GM12878 (cell line): ENCODE measurements around the gene AKNA. TPM values are rescaled to one million over a fixed set of nuclear protein-coding genes. Genes with fewer than 3 reads are reported as not detected.
A peak's percentile ranks its signal among the peaks of the same experiment; 100 is the strongest.

Source experiments
- ATAC-seq: fragments of 200-7000 bp; cut with Tn5 transposase; 3 replicates; pipeline ENCODE4 v1.9.1; 2020; ENCODE audit warnings: mild to moderate bottlenecking, moderate library complexity
- BruUV-seq: library from RNA; stranded (reverse); fragments of 400-500 nt; replicated peaks from 2 replicates; lab custom pipeline; 2021; lab: Mats Ljungman, UMichigan
- CTCF ChIA-PET: fragments of 300-600 bp; sonication (Branson Sonifier 250); formaldehyde crosslinking; extraction: SDS; loops from one replicate; lab custom pipeline; 2021; ENCODE audit warnings: inconsistent platforms; lab: Yijun Ruan, JAX
- POLR2A ChIA-PET: fragments of 350-600 bp; formaldehyde crosslinking; extraction: SDS; loops from one replicate; lab custom pipeline; 2021; ENCODE audit warnings: inconsistent platforms; lab: Charles Lee
- RAD21 ChIA-PET: fragments of 300-600 bp; sonication (Branson Sonifier 250); formaldehyde crosslinking; loops from one replicate; lab custom pipeline; 2023; ENCODE audit warnings: antibody characterized with exemption; ENCODE audit not compliant: unreplicated experiment; lab: Charles Lee
- SMC1A ChIA-PET: fragments of 300-600 bp; sonication (Branson Sonifier 250); formaldehyde crosslinking; loops from one replicate; lab custom pipeline; 2023; ENCODE audit not compliant: unreplicated experiment, uncharacterized antibody; lab: Charles Lee
- DNase-seq: peaks from one replicate; pipeline ENCODE4 v3.0.0-alpha.2; 2011; ENCODE audit warnings: low read depth, low spot score
- FAIRE-seq: peaks from 3 replicates; lab custom pipeline; 2011; peaks lifted over from hg19 to GRCh38; lab: Jason Lieb, UNC
- H2AFZ ChIP-seq: 2 replicates; pipeline ENCODE4 v1.6.0; 2011; ENCODE audit warnings: low read depth, low read length, control low read depth; ENCODE audit not compliant: control insufficient read depth
- H3K27ac ChIP-seq: 2 replicates; pipeline ENCODE4 v1.5.1; 2011; ENCODE audit warnings: control low read depth; ENCODE audit not compliant: control insufficient read depth, insufficient read depth
- H3K27me3 ChIP-seq, 2 experiments: replicated peaks in 1 of 2; 2 replicates each; pipeline versions ENCODE4 v1.6.0 to v1.6.1; 2011; ENCODE audit warnings: low read length in 1 of 2; ENCODE audit not compliant: control insufficient read depth in 2 of 2, insufficient read depth in 2 of 2
- H3K36me3 ChIP-seq, 2 experiments: 2 replicates each; pipeline ENCODE4 v1.5.1; 2011; ENCODE audit warnings: low read length in 1 of 2; ENCODE audit not compliant: control insufficient read depth in 2 of 2, insufficient read depth in 2 of 2
- H3K4me1 ChIP-seq: 2 replicates; pipeline ENCODE4 v1.6.1; 2011; ENCODE audit warnings: mild to moderate bottlenecking, low read length, moderate library complexity, mixed read lengths; ENCODE audit not compliant: control insufficient read depth, insufficient read depth
- H3K4me2 ChIP-seq: 2 replicates; pipeline ENCODE4 v1.6.0; 2011; ENCODE audit warnings: control low read depth; ENCODE audit not compliant: control insufficient read depth, insufficient read depth
- H3K4me3 ChIP-seq: fragments of 200-600 bp; sonication (generic); 2 replicates; pipeline ENCODE4 v1.5.1; 2016
- H3K79me2 ChIP-seq: 2 replicates; pipeline ENCODE4 v1.6.0; 2011; ENCODE audit warnings: low read length; ENCODE audit not compliant: control insufficient read depth, insufficient read depth
- H3K9ac ChIP-seq: 2 replicates; pipeline ENCODE4 v1.8.0; 2011; ENCODE audit warnings: low read length, control low read depth, mixed read lengths; ENCODE audit not compliant: control insufficient read depth, insufficient read depth
- H3K9me3 ChIP-seq: replicated peaks from 3 replicates; pipeline ENCODE4 v1.5.1; 2011; ENCODE audit warnings: mild to moderate bottlenecking, low read length; ENCODE audit not compliant: control insufficient read depth, insufficient read depth
- H4K20me1 ChIP-seq: 2 replicates; pipeline ENCODE4 v1.6.0; 2011; ENCODE audit not compliant: control insufficient read depth, insufficient read depth
- BRCA1 ChIP-seq: IDR thresholded peaks from 2 replicates; pipeline ENCODE4 v1.6.1; 2011; ENCODE audit warnings: low read depth, low read length, improper control_type of control experiment
- CHD2 ChIP-seq: IDR thresholded peaks from 2 replicates; pipeline ENCODE4 v1.6.1; 2011; ENCODE audit warnings: low read depth, low read length, improper control_type of control experiment, borderline replicate concordance
- EED ChIP-seq: sonication (generic); IDR thresholded peaks from 2 replicates; pipeline ENCODE4 v1.6.1; 2016; ENCODE audit warnings: antibody characterized with exemption, low read depth
- EZH2 ChIP-seq: IDR thresholded peaks from 2 replicates; pipeline ENCODE4 v1.6.1; 2012; ENCODE audit warnings: low read depth, mild to moderate bottlenecking, control low read depth, inconsistent platforms, low read length, borderline replicate concordance; ENCODE audit not compliant: control insufficient read depth
- FOXM1 ChIP-seq: IDR thresholded peaks from 2 replicates; pipeline ENCODE4 v1.6.1; 2012; ENCODE audit warnings: low read depth, mild to moderate bottlenecking, inconsistent platforms, low read length, moderate library complexity
- HDGF ChIP-seq: fragments of 450-650 bp; IDR thresholded peaks from 2 replicates; pipeline ENCODE4 v1.6.1; 2016; ENCODE audit warnings: antibody characterized with exemption
- IKZF2 ChIP-seq, 2 experiments: fragments of 450-650 bp; IDR thresholded peaks; 2 replicates each; pipeline ENCODE4 v1.6.1; 2017; ENCODE audit warnings: mild to moderate bottlenecking in 2 of 2, moderate library complexity in 2 of 2
- KAT2A ChIP-seq: conservative IDR thresholded peaks from 2 replicates; pipeline ENCODE4 v1.6.1; 2011; ENCODE audit warnings: low read depth, low read length; ENCODE audit not compliant: control insufficient read depth
- MTA2 ChIP-seq: fragments of 450-650 bp; IDR thresholded peaks from 2 replicates; pipeline ENCODE4 v1.6.1; 2016; ENCODE audit warnings: low read depth, mild to moderate bottlenecking, moderate library complexity
- NBN ChIP-seq: fragments of 450-650 bp; IDR thresholded peaks from 2 replicates; pipeline ENCODE4 v1.6.1; 2016
- RAD21 ChIP-seq: IDR thresholded peaks from 2 replicates; pipeline ENCODE4 v1.6.1; 2011; ENCODE audit warnings: mild to moderate bottlenecking, low read depth, low read length, moderate library complexity; ENCODE audit not compliant: insufficient read depth
- SMC3 ChIP-seq: IDR thresholded peaks from 2 replicates; pipeline ENCODE4 v1.6.1; 2011; ENCODE audit warnings: low read length, improper control_type of control experiment, borderline replicate concordance
- YY1 ChIP-seq: IDR thresholded peaks from 2 replicates; pipeline ENCODE4 v1.6.1; 2011; ENCODE audit warnings: low read depth, mild to moderate bottlenecking, low read length
- ZNF384 ChIP-seq: IDR thresholded peaks from 2 replicates; pipeline ENCODE4 v1.6.1; 2012; ENCODE audit warnings: low read depth, mild to moderate bottlenecking, low read length, improper control_type of control experiment, borderline replicate concordance
- WGBS: methylation state at CpG from one replicate; pipeline ENCODE4 v1.1.6; 2016; ENCODE audit warnings: low lambda C conversion rate; ENCODE audit not compliant: insufficient replicate concordance, insufficient coverage; ENCODE audit errors: missing lambda C conversion rate; 5-methylcytosine and 5-hydroxymethylcytosine counted together
- in situ Hi-C: fragments of 300-500 bp; cut with MboI; formaldehyde crosslinking; loops from 9 replicates; pipeline ENCODE4 v1.14.3; 2018; ENCODE audit warnings: mixed read lengths
- intact Hi-C: fragments of 100-400 bp; cut with micrococcal nuclease; formaldehyde crosslinking; loops from one replicate; pipeline ENCODE4 v1.14.2; 2022; ENCODE audit not compliant: unreplicated experiment
- polyA plus RNA-seq, 11 experiments: library from polyadenylated mRNA; depleted of rRNA in 4 of 11; unstranded in 6 of 11; stranded (reverse) in 5 of 11; fragments of >200 nt; fragmentation: Nextera tagmentation in 4 of 11; fragmentation: Illumina TruSeq in 1 of 11; extraction: Ambion mirVana in 4 of 11; extraction: Trizol in 1 of 11; gene quantifications; 1 replicate in 1 of 11; 2 replicates in 10 of 11; pipeline versions ENCODE4 v1.2.1 to v1.2.3, GENCODE V29; 2011 to 2016; ENCODE audit warnings: inconsistent platforms in 2 of 11, missing spikeins in 2 of 11, low read depth in 1 of 11
- total RNA-seq, 4 experiments: library from RNA; depleted of rRNA in 3 of 4; stranded (reverse); fragments of >200 nt in 3 of 4; fragmentation: Illumina TruSeq in 1 of 4; extraction: Trizol in 1 of 4; gene quantifications; 2 replicates each; pipeline versions ENCODE4 v1.2.1 to v1.2.3, GENCODE V29; 2013 to 2021
- TF ChIP-seq, protein P1 (sequence below), 3 experiments: IDR thresholded peaks in 2 of 3; conservative IDR thresholded peaks in 1 of 3; 2 replicates each; pipeline ENCODE4 v1.5.1; 2011; ENCODE audit warnings: low read depth in 3 of 3, low read length in 3 of 3, mild to moderate bottlenecking in 3 of 3, control low read depth in 2 of 3, moderate library complexity in 2 of 3, inconsistent platforms in 1 of 3, mixed read lengths in 1 of 3; ENCODE audit not compliant: control insufficient read depth in 2 of 3, insufficient read depth in 1 of 3; ENCODE audit errors: extremely low read depth in 1 of 3
- TF ChIP-seq, protein P2 (sequence below): fragments of 450-650 bp; formaldehyde crosslinking; IDR thresholded peaks from 2 replicates; pipeline ENCODE4 v1.5.0; 2022; ENCODE audit warnings: mild to moderate bottlenecking, missing genetic modification characterization
- TF ChIP-seq, protein P3 (sequence below): fragments of 450-650 bp; IDR thresholded peaks from 2 replicates; pipeline ENCODE4 v1.6.1; 2017; ENCODE audit warnings: borderline replicate concordance

AKNA gene
- total and polyA plus RNA-seq, 10 of the 15 experiments (the other 5 are each of a cell fraction or from before 2014, with no cell fraction given) = 1.6 to 132 (median 35.3) TPM

GRCh38 chr9:114434878-114435311 lies 47.1 kb upstream of the AKNA start:
- Histone ChIP-seq H3K79me2 (no peaks in the 10 kb centered on the region), H2AFZ (no peak overlapping the region), H3K4me2 (no peak overlapping the region), H3K9me3 (no peaks in the 10 kb centered on the region), H3K27ac (no peak overlapping the region), H3K4me3 (no peak overlapping the region), H3K27me3 (peaks cover 0 to 4% of the 10 kb centered on the region in 2 experiments; a peak in 1 of 4 replicates), H4K20me1 (no peaks in the 10 kb centered on the region), H3K9ac (no peak overlapping the region), H3K4me1 (no peaks in the 10 kb centered on the region), H3K36me3 (no peaks in the 10 kb centered on the region; a peak in 1 of 4 replicates)
- in situ Hi-C loops = no loop called here
- ATAC-seq = peak; percentile 77
- DNase-seq = no peak
- FAIRE-seq = peak; percentile 44
- SMC1A ChIA-PET = interaction anchor here (0.9 to 10.1 kb wide), 20 partner anchors 9 to 218 kb away, joined by 3 to 139 read pairs (median 4); partner anchors contain the start of gene WHRN
- CTCF ChIA-PET = interaction anchor here (0.7 to 8.1 kb wide), 34 partner anchors 8 to 1092 kb away, joined by 3 to 104 read pairs (median 4); partner anchors contain the start of gene WHRN
- RAD21 ChIA-PET = interaction anchor here (0.6 to 6.5 kb wide), 15 partner anchors 15 to 219 kb away, joined by 3 to 49 read pairs (median 3); no protein-coding TSS in a partner anchor
- intact Hi-C loops = loop anchor here (1.0 kb wide), 2 partner anchors 72 to 218 kb away; no protein-coding TSS in a partner anchor
- 20% methylated on average over 9 of the region's 9 CpGs for WGBS
- POLR2A ChIA-PET = interaction anchor here (0.5 to 1.4 kb wide), 3 partner anchors 16 to 160 kb away, joined by 3 to 5 read pairs (median 3); no protein-coding TSS in a partner anchor
- TF ChIP-seq IKZF2 (IDR thresholded peaks at IDR 0.05) (no peak), RAD21 (peak; percentile 91), BRCA1 (no peak), YY1 (peak; percentile 53; the same call in 1 of the 2 replicates), MTA2 (no peak), SMC3 (peak; percentile 69), EED (no peak), HDGF (no peak), NBN (0 out of 2 replicates have a peak, but pooled peaks have one; percentile 32), EZH2 (no peak), ZNF384 (peak; percentile 48; the same call in 1 of the 2 replicates), KAT2A (no peak), FOXM1 (no peak), CHD2 (no peak)
- TF ChIP-seq, protein P1, sequence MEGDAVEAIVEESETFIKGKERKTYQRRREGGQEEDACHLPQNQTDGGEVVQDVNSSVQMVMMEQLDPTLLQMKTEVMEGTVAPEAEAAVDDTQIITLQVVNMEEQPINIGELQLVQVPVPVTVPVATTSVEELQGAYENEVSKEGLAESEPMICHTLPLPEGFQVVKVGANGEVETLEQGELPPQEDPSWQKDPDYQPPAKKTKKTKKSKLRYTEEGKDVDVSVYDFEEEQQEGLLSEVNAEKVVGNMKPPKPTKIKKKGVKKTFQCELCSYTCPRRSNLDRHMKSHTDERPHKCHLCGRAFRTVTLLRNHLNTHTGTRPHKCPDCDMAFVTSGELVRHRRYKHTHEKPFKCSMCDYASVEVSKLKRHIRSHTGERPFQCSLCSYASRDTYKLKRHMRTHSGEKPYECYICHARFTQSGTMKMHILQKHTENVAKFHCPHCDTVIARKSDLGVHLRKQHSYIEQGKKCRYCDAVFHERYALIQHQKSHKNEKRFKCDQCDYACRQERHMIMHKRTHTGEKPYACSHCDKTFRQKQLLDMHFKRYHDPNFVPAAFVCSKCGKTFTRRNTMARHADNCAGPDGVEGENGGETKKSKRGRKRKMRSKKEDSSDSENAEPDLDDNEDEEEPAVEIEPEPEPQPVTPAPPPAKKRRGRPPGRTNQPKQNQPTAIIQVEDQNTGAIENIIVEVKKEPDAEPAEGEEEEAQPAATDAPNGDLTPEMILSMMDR (IDR thresholded peaks at IDR 0.05 in 2 of 3, conservative IDR thresholded peaks at IDR 0.05 in 1 of 3; ENCODE audit: control insufficient read depth in 2 of 3, extremely low read depth in 1 of 3, insufficient read depth in 1 of 3, low read depth in 3 of 3, low read length in 3 of 3) = peak; percentile 58 to 75 (median 71)
- TF ChIP-seq, protein P2, sequence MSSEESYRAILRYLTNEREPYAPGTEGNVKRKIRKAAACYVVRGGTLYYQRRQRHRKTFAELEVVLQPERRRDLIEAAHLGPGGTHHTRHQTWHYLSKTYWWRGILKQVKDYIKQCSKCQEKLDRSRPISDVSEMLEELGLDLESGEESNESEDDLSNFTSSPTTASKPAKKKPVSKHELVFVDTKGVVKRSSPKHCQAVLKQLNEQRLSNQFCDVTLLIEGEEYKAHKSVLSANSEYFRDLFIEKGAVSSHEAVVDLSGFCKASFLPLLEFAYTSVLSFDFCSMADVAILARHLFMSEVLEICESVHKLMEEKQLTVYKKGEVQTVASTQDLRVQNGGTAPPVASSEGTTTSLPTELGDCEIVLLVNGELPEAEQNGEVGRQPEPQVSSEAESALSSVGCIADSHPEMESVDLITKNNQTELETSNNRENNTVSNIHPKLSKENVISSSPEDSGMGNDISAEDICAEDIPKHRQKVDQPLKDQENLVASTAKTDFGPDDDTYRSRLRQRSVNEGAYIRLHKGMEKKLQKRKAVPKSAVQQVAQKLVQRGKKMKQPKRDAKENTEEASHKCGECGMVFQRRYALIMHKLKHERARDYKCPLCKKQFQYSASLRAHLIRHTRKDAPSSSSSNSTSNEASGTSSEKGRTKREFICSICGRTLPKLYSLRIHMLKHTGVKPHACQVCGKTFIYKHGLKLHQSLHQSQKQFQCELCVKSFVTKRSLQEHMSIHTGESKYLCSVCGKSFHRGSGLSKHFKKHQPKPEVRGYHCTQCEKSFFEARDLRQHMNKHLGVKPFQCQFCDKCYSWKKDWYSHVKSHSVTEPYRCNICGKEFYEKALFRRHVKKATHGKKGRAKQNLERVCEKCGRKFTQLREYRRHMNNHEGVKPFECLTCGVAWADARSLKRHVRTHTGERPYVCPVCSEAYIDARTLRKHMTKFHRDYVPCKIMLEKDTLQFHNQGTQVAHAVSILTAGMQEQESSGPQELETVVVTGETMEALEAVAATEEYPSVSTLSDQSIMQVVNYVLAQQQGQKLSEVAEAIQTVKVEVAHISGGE (CRISPR knock-in tag) = no peak
- TF ChIP-seq, protein P3, sequence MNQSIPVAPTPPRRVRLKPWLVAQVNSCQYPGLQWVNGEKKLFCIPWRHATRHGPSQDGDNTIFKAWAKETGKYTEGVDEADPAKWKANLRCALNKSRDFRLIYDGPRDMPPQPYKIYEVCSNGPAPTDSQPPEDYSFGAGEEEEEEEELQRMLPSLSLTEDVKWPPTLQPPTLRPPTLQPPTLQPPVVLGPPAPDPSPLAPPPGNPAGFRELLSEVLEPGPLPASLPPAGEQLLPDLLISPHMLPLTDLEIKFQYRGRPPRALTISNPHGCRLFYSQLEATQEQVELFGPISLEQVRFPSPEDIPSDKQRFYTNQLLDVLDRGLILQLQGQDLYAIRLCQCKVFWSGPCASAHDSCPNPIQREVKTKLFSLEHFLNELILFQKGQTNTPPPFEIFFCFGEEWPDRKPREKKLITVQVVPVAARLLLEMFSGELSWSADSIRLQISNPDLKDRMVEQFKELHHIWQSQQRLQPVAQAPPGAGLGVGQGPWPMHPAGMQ = no peak
- no TSS peak for BruUV-seq
